Motor neuron (in vitro differentiated cells): Measurements from ENCODE around the gene RBBP7. TPM values are rescaled to one million over a fixed set of nuclear protein-coding genes. Genes with fewer than 3 reads are reported as not detected.

ENCODE experiments used
- ATAC-seq, 8 experiments: fragments of 200-7000 bp; cut with Tn5 transposase; replicated peaks in 6 of 8; 2 replicates each; pipeline ENCODE4 v1.8.0; 2021; ENCODE audit warnings: mild to moderate bottlenecking in 8 of 8, moderate library complexity in 8 of 8
- H3K27ac ChIP-seq, 2 donors: fragments of 250-450 bp; sonication (Bioruptor Pico); 2 replicates each; pipeline ENCODE4 v1.9.0; 2021; ENCODE audit warnings: antibody characterized with exemption in 2 of 2, mild to moderate bottlenecking in 2 of 2, moderate library complexity in 1 of 2
- H3K4me1 ChIP-seq, 2 donors: fragments of 250-450 bp; sonication (Bioruptor Pico); replicated peaks in 1 of 2; 2 replicates each; pipeline ENCODE4 v1.6.1; 2021; ENCODE audit warnings: antibody characterized with exemption in 2 of 2, mild to moderate bottlenecking in 2 of 2, moderate library complexity in 1 of 2
- H3K4me3 ChIP-seq, 5 donors: fragments of 250-450 bp; sonication (Bioruptor Pico); 2 replicates each; pipeline ENCODE4 v1.9.0; 2021; ENCODE audit warnings: antibody characterized with exemption in 5 of 5, mild to moderate bottlenecking in 5 of 5, moderate library complexity in 4 of 5
- WGBS, 10 experiments: fragments of 450-650 bp; shearing (Covaris generic); methylation state at CpG; one replicate each; pipeline ENCODE4 v1.0.0; 2022; 5-methylcytosine and 5-hydroxymethylcytosine counted together
- in situ Hi-C, 9 experiments: fragments of 400-800 bp; cut with MboI; loops; one replicate each; pipeline ENCODE4 v1.15.0; 2021; ENCODE audit warnings: low sequenced_read_pairs in 9 of 9, low pct_unique_long_range_greater_than_20kb in 2 of 9; ENCODE audit not compliant: unreplicated experiment in 9 of 9
- total RNA-seq, 8 experiments: library from RNA; unstranded; fragments of 300-600 nt; gene quantifications; 2 replicates each; pipeline versions ENCODE4 v1.2.3 to v1.2.4, GENCODE V29; 2022

The RBBP7 gene
- total RNA-seq, 8 experiments from 2014 or later = 45.6 to 138 (median 88.4) TPM

GRCh38 chrX:16853537-16853936 lies 16.6 kb downstream of the RBBP7 start:
- in situ Hi-C loops = no loop called here
- H3K27ac ChIP-seq = no peak overlapping the region
- no peak for ATAC-seq
- 80 to 100% methylated on average over 1 of the region's 3 CpGs; no CpG with 5 or more reads in 8 of the 10 experiments for WGBS, 10 experiments
- no peaks in the 10 kb centered on the region for H3K4me1 ChIP-seq
- no peak overlapping the region for H3K4me3 ChIP-seq

- ATAC-seq = no peak
- no peak overlapping the region for H3K27ac ChIP-seq
- no peak overlapping the region for H3K4me3 ChIP-seq
- in situ Hi-C loops = no loop called here
- no peaks in the 10 kb centered on the region for H3K4me1 ChIP-seq
- WGBS, 10 experiments = 84 to 100% (median 94%) methylated on average over 1 to 12 of the region's 12 CpGs; no CpG with 5 or more reads in 4 of the 10 experiments
These were observed 17.5 kb downstream of the RBBP7 start for GRCh38 chrX:16852617-16853179.

- H3K27ac ChIP-seq = no peak overlapping the region
- 80 to 100% (median 98%) methylated on average over 1 to 3 of the region's 3 CpGs; no CpG with 5 or more reads in 6 of the 10 experiments for WGBS, 10 experiments
- in situ Hi-C loops = no loop called here
- no peaks in the 10 kb centered on the region for H3K4me1 ChIP-seq
- no peak for ATAC-seq
- no peak overlapping the region for H3K4me3 ChIP-seq
These were observed 18.3 kb downstream of the RBBP7 start for GRCh38 chrX:16851827-16852226.

- no peak overlapping the region for H3K27ac ChIP-seq
- in situ Hi-C loops = no loop called here
- H3K4me1 ChIP-seq = no peaks in the 10 kb centered on the region
- H3K4me3 ChIP-seq = no peak overlapping the region
- no peak for ATAC-seq
- 38 to 100% (median 54%) methylated on average over 1 of the region's 1 CpG; no CpG with 5 or more reads in 7 of the 10 experiments for WGBS, 10 experiments
These were observed 18.7 kb downstream of the RBBP7 start for GRCh38 chrX:16851421-16851820.

GRCh38 chrX:16848541-16848940 lies 21.6 kb downstream of the RBBP7 start:
- 62 to 95% (median 88%) methylated on average over 1 to 6 of the region's 6 CpGs; no CpG with 5 or more reads in 6 of the 10 experiments for WGBS, 10 experiments
- Histone ChIP-seq H3K27ac (no peak overlapping the region), H3K4me3 (no peak overlapping the region), H3K4me1 (peaks cover 2 to 3% of the 10 kb centered on the region in 2 donors)
- no peak for ATAC-seq
- in situ Hi-C loops = no loop called here

GRCh38 chrX:16845686-16846085 lies 24.5 kb downstream of the RBBP7 start:
- no peak overlapping the region for H3K27ac ChIP-seq
- in situ Hi-C loops = no loop called here
- WGBS, 10 experiments = 33 to 90% methylated on average over 2 of the region's 2 CpGs; no CpG with 5 or more reads in 8 of the 10 experiments
- peaks cover 7 to 13% of the 10 kb centered on the region in 2 donors for H3K4me1 ChIP-seq
- ATAC-seq = peak in 1 of 8 experiments; percentile 34
- no peak overlapping the region for H3K4me3 ChIP-seq

- WGBS, 10 experiments = 0 to 57% (median 36%) methylated on average over 1 to 2 of the region's 3 CpGs; no CpG with 5 or more reads in 4 of the 10 experiments
- ATAC-seq = peak; percentile 13 to 79 (median 59)
- peaks cover 7 to 13% of the 10 kb centered on the region in 2 donors for H3K4me1 ChIP-seq
- in situ Hi-C loops = no loop called here
- no peak overlapping the region for H3K27ac ChIP-seq
- H3K4me3 ChIP-seq = no peak overlapping the region
These were observed 26.8 kb downstream of the RBBP7 start for GRCh38 chrX:16843208-16843909.

GRCh38 chrX:16842684-16843083 lies 27.5 kb downstream of the RBBP7 start:
- Histone ChIP-seq H3K27ac (no peak overlapping the region), H3K4me1 (peaks cover 7 to 13% of the 10 kb centered on the region in 2 donors), H3K4me3 (no peak overlapping the region)
- peak in 1 of 8 experiments; percentile 3 for ATAC-seq
- in situ Hi-C loops = no loop called here
- 0 to 100% (median 74%) methylated on average over 1 to 3 of the region's 3 CpGs; no CpG with 5 or more reads in 5 of the 10 experiments for WGBS, 10 experiments

- Histone ChIP-seq H3K4me3 (no peak overlapping the region), H3K4me1 (peaks cover 7 to 13% of the 10 kb centered on the region in 2 donors), H3K27ac (no peak overlapping the region)
- in situ Hi-C loops = no loop called here
- peak in 6 of 8 experiments; percentile 7 to 78 (median 54) for ATAC-seq
- 60 to 100% (median 88%) methylated on average over 1 to 5 of the region's 14 CpGs; no CpG with 5 or more reads in 6 of the 10 experiments for WGBS, 10 experiments
These were observed 30.2 kb downstream of the RBBP7 start for GRCh38 chrX:16839852-16840460.

GRCh38 chrX:16839219-16839851 lies 30.8 kb downstream of the RBBP7 start:
- Histone ChIP-seq H3K4me3 (no peak overlapping the region), H3K27ac (no peak overlapping the region), H3K4me1 (peaks cover 7 to 13% of the 10 kb centered on the region in 2 donors)
- in situ Hi-C loops = no loop called here
- 69 to 100% methylated on average over 1 to 3 of the region's 5 CpGs; no CpG with 5 or more reads in 8 of the 10 experiments for WGBS, 10 experiments
- ATAC-seq = no peak

- H3K4me3 ChIP-seq = no peak overlapping the region
- in situ Hi-C loops = no loop called here
- peaks cover 4 to 9% of the 10 kb centered on the region in 2 donors for H3K4me1 ChIP-seq
- ATAC-seq = peak in 4 of 8 experiments; percentile 5 to 67 (median 50)
- no peak overlapping the region for H3K27ac ChIP-seq
- 0 to 97% (median 62%) methylated on average over 1 to 6 of the region's 11 CpGs; no CpG with 5 or more reads in 6 of the 10 experiments for WGBS, 10 experiments
These were observed 31.7 kb downstream of the RBBP7 start for GRCh38 chrX:16838202-16839066.

- Histone ChIP-seq H3K4me3 (no peak overlapping the region), H3K27ac (no peak overlapping the region), H3K4me1 (no peaks in the 10 kb centered on the region)
- in situ Hi-C loops = no loop called here
- peak in 5 of 8 experiments; percentile 48 to 93 (median 89) for ATAC-seq
- 0 to 100% methylated on average over 1 to 3 of the region's 9 CpGs; no CpG with 5 or more reads in 8 of the 10 experiments for WGBS, 10 experiments
These were observed 33.8 kb downstream of the RBBP7 start for GRCh38 chrX:16836371-16836770.
